NCI-H2196 (cell line): ENCODE data around the gene RPTOR.
"Not testable (repeated sequence)": the region's sequence is repeated elsewhere in the genome, so short reads cannot be mapped to it uniquely, and the experiment has no call there.

Experiments
- DNase-seq: peaks from one replicate; lab custom pipeline; 2025; ENCODE audit not compliant: unreplicated experiment; lab: John Stamatoyannopoulos, UW

Gene RPTOR

DNA sequence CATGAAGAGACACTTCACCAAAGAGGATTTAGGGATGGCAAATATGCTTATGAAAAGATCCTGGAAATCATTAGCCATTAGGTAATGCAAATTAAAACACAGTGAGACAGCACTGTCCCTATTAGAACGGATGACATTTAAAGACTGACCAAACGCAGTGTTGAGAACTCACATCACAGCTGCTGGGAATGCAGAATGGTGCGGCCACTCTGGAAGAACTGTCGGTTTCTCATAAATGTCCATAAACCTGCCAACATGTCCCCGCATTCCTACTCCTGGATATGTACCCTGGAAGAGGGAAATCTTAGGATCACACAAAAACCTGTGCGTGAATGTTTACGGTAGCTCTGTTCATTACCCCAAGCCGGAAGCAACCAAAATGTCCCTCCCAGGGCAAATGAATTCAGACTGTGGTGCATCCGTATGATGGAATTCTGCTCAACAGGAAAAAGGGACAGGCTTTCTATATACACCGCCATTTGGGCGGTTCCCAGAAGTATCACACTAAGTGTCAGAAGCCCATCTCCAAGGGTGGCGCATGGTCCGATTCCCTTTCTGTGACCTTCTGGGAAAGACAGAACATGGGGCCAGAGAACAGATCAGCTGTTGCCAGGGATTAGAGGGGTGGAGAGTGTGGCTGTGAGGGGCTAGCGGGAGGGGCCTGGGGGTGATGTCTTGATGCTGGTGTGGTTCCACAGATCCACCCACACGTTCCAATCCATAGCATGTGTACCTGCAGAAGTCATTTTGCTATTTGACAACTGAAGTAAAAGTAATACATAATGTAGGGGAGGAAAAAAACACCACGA lies 249.8 kb downstream of the RPTOR start:
- no peak for DNase-seq

DNA sequence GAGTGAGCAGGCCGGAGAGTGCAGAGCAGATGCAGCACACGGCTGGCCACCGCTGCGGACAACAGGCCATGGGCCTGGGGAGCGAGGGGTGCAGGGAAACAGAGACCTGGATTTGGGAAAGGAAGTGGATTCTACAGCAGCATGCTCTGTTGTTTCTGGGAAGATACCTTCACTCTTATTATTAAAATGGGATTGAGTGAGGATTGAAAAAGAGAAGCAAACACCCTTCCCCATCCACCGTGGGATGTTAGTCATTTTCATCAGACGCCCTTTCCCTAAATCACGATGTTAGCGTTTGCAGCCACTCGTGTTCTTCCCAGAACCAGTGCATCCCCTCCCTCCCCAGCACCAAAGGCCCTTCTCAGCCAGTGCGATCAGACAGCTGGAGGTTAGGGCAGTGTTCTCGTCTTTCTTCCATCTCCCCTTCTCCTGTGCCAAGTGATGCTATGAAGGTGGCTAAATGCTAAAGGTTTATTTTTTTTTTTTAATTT lies 250.5 kb downstream of the RPTOR start:
- DNase-seq: no peak

DNA sequence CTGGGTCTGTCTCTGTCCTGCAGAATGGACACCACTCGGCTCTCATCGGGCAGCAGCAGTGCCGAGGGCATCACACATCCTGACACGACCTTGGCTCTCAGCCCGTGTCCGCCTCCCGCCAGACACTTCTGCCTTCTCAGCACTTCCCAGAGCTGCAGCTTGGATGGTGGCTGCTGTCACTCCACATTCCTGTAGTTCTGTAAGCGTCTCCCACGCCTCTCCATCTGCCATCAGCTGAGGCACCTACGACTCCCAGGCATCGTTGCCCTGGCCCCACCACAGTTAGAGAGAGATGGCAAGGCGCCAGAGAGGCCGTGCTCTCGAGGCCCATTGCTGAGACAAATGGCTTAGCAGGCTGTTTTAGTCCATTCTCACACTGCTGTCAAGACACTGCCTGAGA lies 251.1 kb downstream of the RPTOR start:
- no peak for DNase-seq

DNA sequence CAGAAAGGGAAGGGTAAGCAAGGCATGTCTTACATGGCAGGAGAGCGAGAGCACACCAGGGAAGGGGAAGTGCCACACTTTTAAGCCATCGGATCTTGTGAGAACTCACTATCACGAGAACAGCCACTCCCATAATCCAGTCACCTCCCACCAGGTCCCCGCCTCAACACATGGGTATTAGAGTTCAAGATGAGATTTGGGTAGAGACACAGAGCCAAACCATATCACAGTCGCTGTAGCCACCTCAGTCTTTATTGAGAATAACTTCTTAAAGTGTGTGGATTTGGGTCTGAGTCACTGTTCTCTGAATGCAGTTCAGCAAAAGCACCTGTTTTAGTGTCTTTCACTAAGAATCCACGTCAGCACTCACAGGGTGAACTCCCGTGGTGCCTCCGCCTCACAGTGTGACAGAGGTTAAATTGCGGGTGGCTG lies 251.8 kb downstream of the RPTOR start:
- DNase-seq: no peak

DNA sequence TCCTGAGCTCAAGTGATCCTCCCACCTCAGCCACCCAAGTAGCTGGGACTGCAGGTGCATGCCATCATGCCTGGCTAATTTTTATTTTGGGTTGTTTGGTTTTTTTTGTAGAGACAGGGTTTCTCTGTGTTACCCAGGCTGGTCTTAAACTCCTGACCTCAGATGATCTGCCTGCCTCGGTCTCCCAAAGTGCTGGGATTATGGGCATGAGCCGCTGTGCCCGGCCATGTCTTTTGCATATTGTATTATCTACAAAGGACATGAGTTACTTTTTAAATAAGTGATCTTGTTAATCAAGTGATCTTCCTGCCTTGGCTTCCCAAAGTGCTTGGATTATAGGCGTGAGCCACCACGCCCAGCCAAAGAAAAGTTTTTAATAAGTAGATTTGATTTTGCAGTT lies 252.6 kb downstream of the RPTOR start:
- DNase-seq: not testable (repeated sequence)

DNA sequence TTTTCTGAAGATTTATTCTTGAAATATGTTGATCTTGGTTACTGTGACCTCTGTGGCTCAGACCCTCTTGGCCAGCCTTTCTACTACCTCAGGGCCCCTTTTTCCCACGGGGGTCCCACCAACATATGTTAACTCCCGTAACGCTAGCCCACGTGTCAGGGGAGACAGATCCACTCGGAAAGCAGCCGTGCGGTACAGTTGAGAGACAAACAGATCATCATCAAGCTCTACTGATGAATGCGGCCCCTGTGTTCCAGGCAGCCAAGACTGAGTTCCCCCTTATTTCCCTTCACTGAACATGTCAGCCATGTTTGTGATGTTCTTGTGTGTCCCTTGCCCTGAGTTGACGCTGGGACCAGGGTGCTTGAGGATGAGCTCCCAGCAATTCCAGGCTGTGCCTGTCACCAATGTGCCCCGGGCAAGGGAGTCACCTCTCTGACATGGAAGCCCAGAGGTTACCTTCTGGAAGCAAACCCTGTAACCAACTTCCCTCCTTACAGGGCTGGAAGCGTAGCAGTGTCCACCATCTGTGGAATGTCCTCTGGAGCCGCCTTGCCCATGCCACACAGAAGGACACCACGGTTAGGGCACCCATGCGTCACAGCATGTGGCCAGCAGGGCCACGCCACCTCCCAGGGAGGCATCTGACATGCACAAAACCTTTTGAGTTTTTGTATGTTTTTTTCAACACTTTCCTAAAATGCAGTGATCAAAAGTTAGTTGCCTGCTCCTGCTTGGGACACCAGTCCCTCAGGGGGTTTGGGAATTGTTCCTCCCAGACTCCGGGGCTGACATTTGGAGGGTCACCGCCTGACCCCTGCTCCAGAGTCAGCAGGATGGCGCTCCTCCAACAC lies 253.3 kb downstream of the RPTOR start:
- no peak for DNase-seq

DNA sequence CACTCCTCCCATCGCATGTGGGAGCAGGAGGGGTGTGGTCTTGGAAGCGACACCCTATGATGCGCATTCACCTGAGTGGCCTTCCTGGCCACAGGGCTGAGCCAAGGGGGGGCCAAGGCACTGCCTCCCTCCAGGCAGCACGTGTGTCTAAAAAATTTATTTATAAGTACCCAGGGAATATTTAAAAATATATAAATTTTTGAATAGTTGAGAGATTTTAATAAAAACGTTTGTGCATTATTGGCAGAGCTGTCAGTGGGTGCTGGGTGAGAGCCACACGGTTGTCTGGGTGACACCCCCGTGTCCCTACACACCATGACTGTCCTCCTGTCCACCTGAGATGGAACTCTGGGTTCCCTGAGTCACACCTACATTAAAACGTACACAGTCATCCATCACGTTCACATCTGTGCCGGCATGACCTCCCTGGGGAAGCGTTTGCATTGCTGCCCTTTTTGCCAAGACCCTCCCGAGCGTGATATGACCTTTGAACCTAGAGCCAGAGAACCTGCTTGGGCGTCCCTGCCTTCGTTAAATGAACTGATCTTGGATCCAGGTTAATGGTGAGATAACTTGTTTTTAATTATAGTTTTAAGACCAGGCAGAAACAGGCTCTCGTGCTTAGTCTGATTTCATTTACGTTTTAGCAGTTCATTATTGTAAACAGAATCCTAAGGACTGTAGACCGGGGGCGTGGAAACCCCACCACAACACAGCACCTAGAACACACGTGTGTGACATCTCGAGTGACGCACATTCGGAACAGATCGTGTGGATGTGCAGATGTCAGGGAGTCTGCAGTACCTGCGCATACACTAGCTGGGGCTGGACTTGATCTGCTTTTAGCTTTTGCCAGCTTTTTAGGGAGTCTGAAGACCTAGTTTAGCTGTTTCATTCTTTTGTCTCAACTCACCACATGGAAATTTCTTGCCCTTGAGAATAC lies 254.2 kb downstream of the RPTOR start:
- no peak for DNase-seq

DNA sequence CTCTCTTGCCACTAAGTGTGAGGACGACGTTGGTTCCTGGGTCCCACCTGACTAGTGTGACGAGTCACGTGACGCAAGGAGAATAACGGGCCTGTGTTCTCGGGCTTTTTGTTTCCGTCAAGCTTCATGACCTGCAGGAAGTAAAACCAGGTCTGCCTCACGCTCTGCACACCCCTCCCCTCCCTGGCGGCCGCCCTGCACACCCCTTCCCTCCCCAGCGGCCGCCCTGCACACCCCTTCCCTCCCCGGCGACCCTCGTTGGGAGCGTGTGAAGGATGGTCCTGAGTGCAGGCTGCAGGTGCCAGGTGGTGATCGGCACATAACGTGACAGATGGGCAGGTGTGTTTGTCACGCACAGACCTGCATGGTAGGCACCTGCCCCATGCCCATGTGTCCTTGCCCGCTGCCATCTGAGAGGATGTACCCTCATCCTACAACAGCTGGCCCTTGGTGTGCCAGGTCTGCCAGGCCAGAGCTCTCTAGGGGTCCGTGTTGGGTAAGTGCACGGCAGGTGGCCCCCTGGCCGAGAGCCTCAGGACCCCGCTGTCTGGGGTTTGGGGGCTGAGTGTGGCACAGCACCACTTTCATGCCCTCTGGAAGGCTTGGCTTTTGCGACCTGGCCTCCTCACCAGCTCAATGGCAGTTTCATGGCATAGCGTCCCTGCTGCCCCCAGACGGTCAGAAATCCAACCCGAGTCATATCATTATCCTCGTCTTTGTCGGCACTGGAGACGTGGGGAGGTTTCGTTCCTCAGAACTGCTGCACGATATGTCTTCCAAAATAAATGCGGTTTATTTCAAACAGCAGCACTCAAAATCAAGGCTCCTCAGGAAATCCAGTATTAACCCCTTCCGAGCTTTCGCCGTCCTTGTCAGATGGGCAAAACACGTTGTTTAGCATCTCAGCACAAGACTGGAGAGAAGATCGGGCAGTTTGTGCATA lies 255.2 kb downstream of the RPTOR start:
- no peak for DNase-seq

DNA sequence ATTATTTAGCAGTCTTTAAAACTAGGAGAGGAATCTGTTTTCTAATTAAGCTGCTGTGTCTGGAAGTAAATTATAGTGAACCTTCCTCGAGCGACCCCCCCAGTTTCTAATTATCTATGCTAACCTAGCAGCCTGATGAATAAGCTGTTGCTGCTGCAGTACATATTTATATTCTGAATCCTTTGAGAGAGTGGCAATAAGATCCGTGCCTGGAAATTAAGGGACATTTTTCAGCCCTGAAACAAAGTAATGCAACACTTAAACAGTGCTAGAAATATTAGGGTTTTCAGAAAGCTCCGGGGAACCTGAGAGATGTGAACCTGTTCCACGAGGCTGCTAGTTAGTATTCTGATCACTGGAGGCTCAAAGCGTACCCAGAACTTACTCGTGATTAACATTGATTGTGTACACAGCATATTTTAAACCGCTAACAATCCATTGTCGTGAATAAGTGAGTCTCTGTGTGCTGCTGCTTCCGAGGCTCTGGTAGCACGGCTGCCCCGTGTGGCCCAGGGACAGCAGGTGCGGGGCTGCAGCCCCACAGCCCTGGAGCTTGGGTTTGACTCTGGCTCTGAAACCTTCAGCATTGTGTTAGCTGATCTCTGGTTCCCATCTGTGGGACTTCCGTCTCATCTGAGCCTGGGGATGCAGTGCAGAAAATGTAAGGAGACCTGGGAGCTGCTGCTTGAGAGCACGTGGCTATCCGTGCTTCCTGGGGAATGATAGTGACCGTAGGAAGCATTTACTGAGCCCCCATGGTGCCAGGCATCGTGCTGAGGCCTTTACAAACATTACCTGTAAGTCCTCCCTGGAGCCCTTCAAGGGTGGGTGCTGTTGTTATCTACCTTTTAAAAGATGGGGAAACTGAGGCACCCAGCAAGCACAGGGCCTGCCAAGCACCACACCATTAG lies 256.1 kb downstream of the RPTOR start:
- DNase-seq: no peak

DNA sequence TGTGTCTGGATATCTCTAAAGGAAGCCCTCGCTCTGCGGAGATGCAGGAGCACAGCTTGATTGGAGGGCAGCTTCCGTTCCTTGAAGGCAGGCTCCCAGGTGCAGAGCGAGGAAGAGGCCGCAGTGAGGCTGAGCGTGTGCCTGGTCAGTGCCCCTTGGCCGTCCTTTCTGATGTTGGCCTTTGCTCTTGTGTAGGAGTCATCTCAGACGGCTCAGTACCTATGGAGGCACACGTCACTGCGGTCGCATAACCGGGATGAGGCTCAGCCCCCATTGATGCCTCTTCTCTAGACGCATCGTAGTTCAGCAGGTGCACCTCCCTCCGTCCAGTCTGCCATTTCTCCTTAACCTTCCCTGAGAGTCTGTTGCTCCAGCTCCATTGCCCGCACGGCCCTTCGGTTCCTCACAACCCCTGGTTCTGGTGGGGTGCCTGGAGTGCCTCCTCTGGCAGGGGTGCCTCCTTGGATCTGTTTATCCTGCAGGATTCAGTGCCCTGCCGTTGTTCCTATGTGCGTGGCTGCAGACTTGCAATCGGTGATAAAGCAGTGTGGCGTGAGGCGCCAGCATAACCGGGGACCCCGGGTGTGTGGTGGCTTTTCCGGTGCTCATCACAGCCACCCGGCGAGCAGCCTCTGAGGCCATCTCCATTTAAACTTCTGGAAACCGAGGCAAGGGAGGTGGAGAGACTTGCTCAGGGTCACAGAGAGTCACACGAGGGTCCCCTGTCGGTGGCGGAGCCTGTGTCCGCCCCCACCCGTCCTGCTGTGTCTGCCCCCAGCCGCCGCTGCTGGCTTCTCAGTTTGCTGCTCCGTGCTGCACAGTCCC lies 258.2 kb downstream of the RPTOR start:
- no peak for DNase-seq

DNA sequence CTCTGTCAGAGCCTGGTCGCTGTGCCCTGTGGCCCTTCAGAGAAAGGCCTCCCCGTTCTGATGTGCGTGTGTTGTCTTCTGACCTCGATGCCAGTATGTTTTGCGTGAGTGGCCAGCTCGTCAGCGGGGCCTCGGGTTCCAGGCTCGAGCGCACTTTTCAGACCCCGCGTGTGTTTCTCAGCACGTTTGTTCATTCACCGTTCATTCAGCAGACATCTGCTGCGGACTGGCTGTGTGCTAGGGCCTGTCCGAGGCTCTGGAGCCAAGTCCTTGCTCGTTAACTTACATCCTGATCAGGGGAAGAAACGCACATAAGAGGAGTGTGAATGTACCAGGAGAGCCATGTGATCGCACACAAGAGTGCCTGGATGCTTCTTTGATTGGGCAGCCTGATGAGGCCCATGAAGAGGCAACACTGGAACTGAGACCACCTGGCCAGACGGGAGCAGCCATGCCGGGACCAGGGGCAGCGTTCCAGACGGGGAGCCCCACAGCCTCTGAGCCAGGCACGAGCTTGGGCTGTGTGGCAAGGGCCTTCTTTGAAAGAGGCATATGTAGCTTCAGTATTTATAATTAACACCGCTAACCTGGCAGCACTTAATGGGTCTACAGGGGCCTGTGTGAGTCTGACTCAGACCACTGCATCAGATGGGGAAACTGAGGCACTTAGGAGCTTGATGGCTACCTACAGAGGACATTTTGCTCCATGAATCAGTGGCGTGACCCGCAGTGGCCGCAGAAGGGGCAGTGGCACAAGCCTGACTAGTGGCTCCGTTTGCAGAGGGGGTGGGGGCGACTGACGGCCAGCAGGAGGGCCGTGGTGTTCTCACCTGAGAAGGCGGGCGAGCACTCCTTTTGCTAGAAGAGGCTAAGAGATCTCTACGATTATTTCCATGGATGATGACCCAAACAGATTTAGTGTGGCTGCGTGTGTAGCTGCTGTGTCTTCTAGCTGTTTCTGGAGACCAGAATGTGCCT lies 259.1 kb downstream of the RPTOR start:
- no peak for DNase-seq

DNA sequence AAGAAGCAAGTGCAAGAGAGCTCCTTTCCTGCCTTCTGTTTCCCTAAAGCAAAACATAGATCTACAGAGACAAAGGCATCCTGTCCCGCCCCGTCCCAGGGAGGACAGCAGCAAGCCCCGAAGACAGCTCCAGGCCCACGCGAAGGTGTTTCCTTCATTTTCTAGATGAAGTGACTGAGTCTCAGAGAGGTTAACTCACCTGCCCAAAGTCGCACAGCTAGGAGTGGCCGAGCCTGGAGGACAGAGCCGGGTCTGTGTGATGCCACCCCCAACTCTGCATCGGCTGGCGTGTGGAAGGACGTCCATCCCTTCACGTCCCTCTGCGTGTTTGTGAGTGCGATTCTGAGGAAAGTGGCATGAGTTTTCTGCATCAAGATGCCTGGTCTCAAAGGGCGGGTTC lies 259.8 kb downstream of the RPTOR start:
- DNase-seq: no peak

DNA sequence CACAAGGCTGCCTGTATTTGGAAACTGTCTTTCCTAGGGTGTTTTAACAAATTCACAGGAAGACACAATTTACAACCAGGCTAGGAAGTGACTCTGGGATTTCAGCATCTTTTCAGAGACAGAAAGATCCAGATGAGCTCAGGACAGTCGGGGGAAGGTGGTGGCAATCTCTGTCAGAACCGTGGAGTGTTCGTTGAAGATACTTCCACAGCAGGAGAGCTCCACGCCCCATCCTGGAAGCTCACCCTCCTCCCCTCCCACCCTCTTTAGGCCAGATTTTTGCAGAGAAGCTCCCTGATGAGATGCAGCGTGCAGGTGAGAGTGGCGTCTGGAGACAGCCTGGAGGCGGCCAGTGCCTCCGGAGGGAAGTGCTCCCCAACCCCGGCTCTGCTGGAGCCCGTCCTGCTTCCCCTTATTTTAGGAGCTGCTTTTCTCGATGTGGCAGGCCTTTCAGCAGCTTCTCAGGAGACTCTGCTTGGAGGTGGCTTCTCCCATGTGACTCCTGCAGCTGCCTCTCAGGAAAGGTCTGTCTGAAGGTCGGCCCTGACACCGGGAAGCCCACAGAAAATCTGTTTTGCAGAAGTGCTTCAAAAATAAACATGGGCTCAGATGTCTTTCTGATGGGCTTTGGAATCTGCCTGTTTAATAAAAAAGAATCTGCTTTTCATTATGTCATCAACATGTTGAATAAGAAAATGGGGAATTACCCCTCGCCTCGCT lies 260.6 kb downstream of the RPTOR start:
- no peak for DNase-seq

DNA sequence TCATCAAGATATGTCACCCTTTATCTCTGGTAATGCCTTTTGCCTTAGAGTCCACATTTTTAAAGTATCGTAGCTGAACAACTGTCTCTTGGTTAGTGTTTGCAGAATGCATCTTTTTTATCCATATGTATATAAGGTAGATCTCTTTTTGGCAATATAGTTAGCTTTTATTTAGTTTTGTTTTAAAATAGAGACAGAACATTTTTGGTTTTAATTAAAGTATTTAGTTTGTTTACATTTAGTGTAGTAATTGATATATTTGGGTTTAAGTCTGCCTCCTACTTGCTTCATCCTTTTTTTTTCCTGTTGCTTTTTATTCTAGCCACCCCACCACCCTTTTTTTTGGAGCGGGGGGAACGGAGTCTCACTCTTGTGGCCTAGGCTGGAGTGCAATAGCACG lies 262.4 kb downstream of the RPTOR start:
- DNase-seq: no peak

DNA sequence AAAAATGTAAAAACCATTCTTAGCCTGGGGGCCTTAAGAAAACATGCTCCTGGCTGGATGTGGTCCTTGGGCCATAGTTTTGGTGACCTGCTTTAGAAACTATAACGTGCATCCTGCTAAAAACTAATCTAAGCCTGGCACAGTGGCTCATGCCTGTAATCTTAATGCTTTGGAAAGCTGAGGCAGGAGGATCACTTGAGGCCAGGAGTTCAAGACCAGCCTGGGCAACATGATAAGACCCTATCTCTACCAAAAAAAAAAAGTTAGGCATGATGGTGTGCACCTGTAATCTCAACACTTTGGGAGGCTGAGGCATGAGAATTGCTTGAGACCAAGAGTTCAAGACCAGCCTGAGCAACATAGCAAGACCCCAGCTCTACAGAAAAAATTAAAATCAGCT lies 263.2 kb downstream of the RPTOR start:
- no peak for DNase-seq
